C4-2B (cell line): ENCODE results near the gene RPS2.

Experiments
- CTCF ChIP-seq: fragments of 450-650 bp; conservative IDR thresholded peaks from 2 replicates; pipeline ENCODE4 v1.5.1; 2017; ENCODE audit warnings: mild to moderate bottlenecking
- ZFX ChIP-seq: fragments of 450-650 bp; IDR thresholded peaks from 2 replicates; pipeline ENCODE4 v1.6.1; 2017

GRCh38 chr16:1993731-1994131, 29.1 kb upstream of the RPS2 start:
- no peak for TF ChIP-seq CTCF
- TF ChIP-seq ZFX = no peak
